CD4-positive, alpha-beta T cell treated with Interleukin-6 for 4 hours (primary cell): Measurements from ENCODE around the gene DSG2.

Source experiments
- DNase-seq: peaks from one replicate; pipeline ENCODE4 v3.0.0-alpha.2; 2020; ENCODE audit warnings: mixed read lengths

Gene DSG2

DNA sequence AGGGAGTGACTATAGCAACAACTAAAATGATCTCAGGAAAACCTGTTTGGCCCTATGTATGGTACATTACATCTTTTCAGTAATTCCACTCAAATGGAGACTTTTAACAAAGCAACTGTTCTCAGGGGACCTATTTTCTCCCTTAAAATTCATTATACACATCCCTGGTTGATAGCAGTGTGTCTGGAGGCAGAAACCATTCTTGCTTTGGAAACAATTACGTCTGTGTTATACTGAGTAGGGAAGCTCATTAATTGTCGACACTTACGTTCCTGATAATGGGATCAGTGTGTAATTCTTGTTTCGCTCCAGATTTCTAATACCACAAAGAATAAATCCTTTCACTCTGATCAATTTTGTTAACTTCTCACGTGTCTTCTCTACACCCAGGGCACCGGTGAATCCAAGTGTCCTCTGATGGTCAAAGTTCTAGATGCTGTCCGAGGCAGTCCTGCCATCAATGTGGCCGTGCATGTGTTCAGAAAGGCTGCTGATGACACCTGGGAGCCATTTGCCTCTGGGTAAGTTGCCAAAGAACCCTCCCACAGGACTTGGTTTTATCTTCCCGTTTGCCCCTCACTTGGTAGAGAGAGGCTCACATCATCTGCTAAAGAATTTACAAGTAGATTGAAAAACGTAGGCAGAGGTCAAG lies 94.7 kb downstream of the DSG2 start:
- DNase-seq = no peak

DNA sequence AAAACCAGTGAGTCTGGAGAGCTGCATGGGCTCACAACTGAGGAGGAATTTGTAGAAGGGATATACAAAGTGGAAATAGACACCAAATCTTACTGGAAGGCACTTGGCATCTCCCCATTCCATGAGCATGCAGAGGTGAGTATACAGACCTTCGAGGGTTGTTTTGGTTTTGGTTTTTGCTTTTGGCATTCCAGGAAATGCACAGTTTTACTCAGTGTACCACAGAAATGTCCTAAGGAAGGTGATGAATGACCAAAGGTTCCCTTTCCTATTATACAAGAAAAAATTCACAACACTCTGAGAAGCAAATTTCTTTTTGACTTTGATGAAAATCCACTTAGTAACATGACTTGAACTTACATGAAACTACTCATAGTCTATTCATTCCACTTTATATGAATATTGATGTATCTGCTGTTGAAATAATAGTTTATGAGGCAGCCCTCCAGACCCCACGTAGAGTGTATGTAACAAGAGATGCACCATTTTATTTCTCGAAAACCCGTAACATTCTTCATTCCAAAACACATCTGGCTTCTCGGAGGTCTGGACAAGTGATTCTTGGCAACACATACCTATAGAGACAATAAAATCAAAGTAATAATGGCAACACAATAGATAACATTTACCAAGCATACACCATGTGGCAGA lies 97.3 kb downstream of the DSG2 start:
- no peak for DNase-seq

DNA sequence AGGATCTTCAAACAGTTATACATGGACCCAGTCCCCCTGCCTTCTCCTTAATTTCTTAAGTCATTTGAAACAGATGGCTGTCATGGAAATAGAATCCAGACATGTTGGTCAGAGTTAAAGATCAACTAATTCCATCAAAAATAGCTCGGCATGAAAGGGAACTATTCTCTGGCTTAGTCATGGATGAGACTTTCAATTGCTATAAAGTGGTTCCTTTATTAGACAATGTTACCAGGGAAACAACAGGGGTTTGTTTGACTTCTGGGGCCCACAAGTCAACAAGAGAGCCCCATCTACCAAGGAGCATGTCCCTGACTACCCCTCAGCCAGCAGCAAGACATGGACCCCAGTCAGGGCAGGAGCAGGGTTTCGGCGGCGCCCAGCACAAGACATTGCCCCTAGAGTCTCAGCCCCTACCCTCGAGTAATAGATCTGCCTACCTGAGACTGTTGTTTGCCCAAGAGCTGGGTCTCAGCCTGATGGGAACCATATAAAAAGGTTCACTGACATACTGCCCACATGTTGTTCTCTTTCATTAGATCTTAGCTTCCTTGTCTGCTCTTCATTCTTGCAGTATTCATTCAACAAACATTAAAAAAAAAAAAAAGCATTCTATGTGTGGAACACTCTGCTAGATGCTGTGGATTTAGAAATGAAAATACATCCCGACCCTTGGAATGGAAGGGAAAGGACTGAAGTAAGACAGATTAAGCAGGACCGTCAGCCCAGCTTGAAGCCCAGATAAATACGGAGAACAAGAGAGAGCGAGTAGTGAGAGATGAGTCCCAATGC lies 98.3 kb downstream of the DSG2 start:
- no peak for DNase-seq

DNA sequence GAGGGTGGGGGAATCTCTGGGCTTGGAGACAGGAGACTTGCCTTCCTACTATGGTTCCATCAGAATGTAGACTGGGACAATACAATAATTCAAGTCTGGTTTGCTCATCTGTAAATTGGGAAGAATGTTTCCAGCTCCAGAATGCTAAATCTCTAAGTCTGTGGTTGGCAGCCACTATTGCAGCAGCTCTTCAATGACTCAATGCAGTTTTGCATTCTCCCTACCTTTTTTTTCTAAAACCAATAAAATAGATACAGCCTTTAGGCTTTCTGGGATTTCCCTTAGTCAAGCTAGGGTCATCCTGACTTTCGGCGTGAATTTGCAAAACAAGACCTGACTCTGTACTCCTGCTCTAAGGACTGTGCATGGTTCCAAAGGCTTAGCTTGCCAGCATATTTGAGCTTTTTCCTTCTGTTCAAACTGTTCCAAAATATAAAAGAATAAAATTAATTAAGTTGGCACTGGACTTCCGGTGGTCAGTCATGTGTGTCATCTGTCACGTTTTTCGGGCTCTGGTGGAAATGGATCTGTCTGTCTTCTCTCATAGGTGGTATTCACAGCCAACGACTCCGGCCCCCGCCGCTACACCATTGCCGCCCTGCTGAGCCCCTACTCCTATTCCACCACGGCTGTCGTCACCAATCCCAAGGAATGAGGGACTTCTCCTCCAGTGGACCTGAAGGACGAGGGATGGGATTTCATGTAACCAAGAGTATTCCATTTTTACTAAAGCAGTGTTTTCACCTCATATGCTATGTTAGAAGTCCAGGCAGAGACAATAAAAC lies 100.2 kb downstream of the DSG2 start:
- DNase-seq = no peak
